Ishikawa (cell line): ENCODE data around the gene APOL2.

Source experiments
- CEBPB ChIP-seq: IDR thresholded peaks from 2 replicates; pipeline ENCODE4 v1.6.1; 2012
- CREB1 ChIP-seq: IDR thresholded peaks from 2 replicates; pipeline ENCODE4 v1.6.1; 2012; ENCODE audit warnings: low read depth
- EGR1 ChIP-seq: IDR thresholded peaks from 2 replicates; pipeline ENCODE4 v1.6.1; 2012
- EP300 ChIP-seq: IDR thresholded peaks from 2 replicates; pipeline ENCODE4 v1.6.1; 2012; ENCODE audit warnings: borderline replicate concordance
- FOXM1 ChIP-seq: IDR thresholded peaks from 2 replicates; pipeline ENCODE4 v1.6.1; 2012; ENCODE audit warnings: low read depth, borderline replicate concordance
- NFIC ChIP-seq: IDR thresholded peaks from 2 replicates; pipeline ENCODE4 v1.6.1; 2012
- RAD21 ChIP-seq: IDR thresholded peaks from 2 replicates; pipeline ENCODE4 v1.6.1; 2012; ENCODE audit warnings: low read depth
- TAF1 ChIP-seq: IDR thresholded peaks from 2 replicates; pipeline ENCODE4 v1.6.1; 2012; ENCODE audit warnings: low read depth, mild to moderate bottlenecking
- TCF12 ChIP-seq: IDR thresholded peaks from 2 replicates; pipeline ENCODE4 v1.6.1; 2012; ENCODE audit warnings: low read depth
- TEAD4 ChIP-seq: IDR thresholded peaks from 2 replicates; pipeline ENCODE4 v1.6.1; 2012
- YY1 ChIP-seq: IDR thresholded peaks from 2 replicates; pipeline ENCODE4 v1.6.1; 2012; ENCODE audit warnings: low read depth
- ZBTB7A ChIP-seq: IDR thresholded peaks from 2 replicates; pipeline ENCODE4 v1.6.1; 2012; ENCODE audit warnings: low read depth
- TF ChIP-seq, protein P1 (sequence below): IDR thresholded peaks from 2 replicates; pipeline ENCODE4 v1.6.1; 2012
- TF ChIP-seq, protein P2 (sequence below): IDR thresholded peaks from 2 replicates; pipeline ENCODE4 v1.6.1; 2012
- TF ChIP-seq, protein P3 (sequence below): IDR thresholded peaks from 2 replicates; pipeline ENCODE4 v1.6.1; 2012; ENCODE audit warnings: low read depth, mild to moderate bottlenecking

APOL2 gene

DNA sequence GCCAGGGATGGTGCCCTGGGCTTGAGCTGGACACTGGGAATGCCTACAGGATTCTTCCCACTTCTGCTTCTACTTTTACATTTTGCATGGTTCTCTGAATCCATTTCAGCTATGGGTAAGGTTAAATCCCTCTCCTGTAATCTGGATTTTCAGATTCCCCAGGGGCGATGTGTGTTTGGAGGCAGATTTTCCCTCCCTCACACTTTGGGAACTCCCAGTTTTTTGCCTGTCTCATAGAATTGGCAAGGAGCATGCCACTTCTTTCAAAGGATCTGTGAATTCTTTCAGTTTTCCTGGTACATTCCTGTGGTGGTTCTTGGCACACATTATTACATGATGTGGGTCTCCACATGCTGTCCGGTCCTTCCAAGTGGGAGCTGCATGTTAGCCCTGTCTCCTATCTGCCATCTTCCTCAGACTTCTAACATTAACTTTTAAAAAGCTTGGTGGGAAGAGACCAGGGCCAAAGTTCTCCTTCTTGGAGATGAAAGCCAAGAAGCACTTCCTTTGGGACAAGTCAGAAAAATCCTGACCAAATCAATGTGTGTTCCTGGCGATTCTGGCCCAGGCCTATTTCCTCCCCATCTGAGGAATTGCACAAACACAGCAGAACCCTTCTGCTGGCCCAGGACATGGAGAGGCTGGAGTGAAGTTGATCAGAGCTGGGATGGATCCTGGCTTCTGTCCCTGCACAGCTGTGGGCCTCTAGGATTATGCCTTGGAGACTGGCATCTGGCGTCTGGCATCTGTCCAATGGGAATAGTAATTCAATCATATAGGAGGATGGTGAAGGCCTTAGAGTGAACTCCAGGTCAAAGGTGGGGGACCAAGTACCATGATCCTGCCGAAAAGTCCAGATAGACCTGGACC, 5.4 kb upstream of the APOL2 start:
- no peak for TF ChIP-seq RAD21
- no peak for TF ChIP-seq TEAD4
- TF ChIP-seq, protein P1, sequence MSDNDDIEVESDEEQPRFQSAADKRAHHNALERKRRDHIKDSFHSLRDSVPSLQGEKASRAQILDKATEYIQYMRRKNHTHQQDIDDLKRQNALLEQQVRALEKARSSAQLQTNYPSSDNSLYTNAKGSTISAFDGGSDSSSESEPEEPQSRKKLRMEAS: no peak
- TF ChIP-seq, protein P2, sequence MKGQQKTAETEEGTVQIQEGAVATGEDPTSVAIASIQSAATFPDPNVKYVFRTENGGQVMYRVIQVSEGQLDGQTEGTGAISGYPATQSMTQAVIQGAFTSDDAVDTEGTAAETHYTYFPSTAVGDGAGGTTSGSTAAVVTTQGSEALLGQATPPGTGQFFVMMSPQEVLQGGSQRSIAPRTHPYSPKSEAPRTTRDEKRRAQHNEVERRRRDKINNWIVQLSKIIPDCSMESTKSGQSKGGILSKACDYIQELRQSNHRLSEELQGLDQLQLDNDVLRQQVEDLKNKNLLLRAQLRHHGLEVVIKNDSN: no peak
- TF ChIP-seq, protein P3, sequence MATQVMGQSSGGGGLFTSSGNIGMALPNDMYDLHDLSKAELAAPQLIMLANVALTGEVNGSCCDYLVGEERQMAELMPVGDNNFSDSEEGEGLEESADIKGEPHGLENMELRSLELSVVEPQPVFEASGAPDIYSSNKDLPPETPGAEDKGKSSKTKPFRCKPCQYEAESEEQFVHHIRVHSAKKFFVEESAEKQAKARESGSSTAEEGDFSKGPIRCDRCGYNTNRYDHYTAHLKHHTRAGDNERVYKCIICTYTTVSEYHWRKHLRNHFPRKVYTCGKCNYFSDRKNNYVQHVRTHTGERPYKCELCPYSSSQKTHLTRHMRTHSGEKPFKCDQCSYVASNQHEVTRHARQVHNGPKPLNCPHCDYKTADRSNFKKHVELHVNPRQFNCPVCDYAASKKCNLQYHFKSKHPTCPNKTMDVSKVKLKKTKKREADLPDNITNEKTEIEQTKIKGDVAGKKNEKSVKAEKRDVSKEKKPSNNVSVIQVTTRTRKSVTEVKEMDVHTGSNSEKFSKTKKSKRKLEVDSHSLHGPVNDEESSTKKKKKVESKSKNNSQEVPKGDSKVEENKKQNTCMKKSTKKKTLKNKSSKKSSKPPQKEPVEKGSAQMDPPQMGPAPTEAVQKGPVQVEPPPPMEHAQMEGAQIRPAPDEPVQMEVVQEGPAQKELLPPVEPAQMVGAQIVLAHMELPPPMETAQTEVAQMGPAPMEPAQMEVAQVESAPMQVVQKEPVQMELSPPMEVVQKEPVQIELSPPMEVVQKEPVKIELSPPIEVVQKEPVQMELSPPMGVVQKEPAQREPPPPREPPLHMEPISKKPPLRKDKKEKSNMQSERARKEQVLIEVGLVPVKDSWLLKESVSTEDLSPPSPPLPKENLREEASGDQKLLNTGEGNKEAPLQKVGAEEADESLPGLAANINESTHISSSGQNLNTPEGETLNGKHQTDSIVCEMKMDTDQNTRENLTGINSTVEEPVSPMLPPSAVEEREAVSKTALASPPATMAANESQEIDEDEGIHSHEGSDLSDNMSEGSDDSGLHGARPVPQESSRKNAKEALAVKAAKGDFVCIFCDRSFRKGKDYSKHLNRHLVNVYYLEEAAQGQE: no peak
- TF ChIP-seq NFIC: no peak
- no peak for TF ChIP-seq EGR1
- TF ChIP-seq EP300: no peak
- TF ChIP-seq CEBPB: no peak
- no peak for TF ChIP-seq YY1
- TF ChIP-seq TAF1: no peak
- no peak for TF ChIP-seq CREB1
- no peak for TF ChIP-seq TCF12
- no peak for TF ChIP-seq FOXM1
- TF ChIP-seq ZBTB7A: no peak

- no peak for TF ChIP-seq TAF1
- TF ChIP-seq, protein P2: no peak
- no peak for TF ChIP-seq ZBTB7A
- no peak for TF ChIP-seq TEAD4
- TF ChIP-seq, protein P1: no peak
- TF ChIP-seq RAD21: no peak
These were observed 4.7 kb upstream of the APOL2 start for GRCh38 chr22:36243986-36244385.

DNA sequence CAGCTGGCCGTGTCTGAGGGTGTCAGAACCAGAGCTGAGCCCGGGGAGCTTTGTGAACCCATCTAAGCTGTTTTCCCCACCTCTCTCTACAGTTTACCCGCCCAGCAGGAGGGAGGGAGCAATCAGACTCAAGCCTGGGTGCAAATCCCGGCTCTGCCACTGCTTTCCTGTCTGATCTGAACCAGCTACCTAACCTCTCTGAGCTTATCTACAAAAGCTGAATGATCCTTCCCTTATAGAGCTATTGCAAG, 252 bp downstream of the APOL2 start:
- TF ChIP-seq RAD21: no peak
- TF ChIP-seq TCF12: no peak
- TF ChIP-seq TEAD4: no peak
- no peak for TF ChIP-seq YY1
- TF ChIP-seq CEBPB: no peak
- no peak for TF ChIP-seq TAF1
- TF ChIP-seq CREB1: no peak
- TF ChIP-seq, protein P1: no peak
- TF ChIP-seq, protein P3: no peak
- TF ChIP-seq FOXM1: no peak
- TF ChIP-seq, protein P2: no peak
- no peak for TF ChIP-seq EP300

DNA sequence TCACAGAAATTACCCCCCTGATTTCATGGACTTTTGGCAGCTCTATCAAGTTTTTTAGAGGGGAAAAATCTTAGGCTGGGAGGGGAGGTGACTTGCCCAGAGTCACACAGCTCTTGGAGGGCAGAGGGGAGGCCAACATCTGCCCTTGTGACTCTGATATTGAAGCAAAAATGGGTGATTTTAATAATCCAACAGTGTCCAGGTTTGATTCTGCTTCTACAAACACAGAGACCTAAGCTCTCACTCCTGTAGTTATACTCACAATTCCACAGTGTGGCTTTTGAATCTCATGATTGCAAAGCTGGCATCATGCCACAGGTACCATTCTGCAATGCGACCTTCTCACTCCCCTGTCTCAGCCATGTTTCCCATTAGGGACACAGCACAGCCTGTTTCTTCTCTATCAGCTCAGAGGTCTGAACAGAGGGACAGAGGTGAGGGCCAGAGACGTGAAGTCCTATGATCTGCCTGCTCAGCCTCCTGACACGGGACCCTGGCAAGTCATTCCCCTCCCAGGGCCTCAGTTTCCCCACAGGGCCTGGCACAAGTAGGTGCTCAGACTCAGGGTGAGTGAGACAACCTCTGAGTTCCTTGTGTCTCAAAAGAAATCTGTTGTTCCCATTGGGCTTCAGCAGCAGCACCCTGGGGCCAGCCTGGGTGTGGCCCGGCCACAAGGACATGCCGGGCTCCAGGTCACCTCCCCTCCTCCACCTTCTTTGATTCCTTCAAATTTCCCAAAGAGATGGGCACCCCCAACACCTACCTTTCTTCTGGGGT, 766 bp downstream of the APOL2 start:
- no peak for TF ChIP-seq EGR1
- no peak for TF ChIP-seq TEAD4
- TF ChIP-seq, protein P3: no peak
- no peak for TF ChIP-seq CEBPB
- TF ChIP-seq EP300: no peak
- TF ChIP-seq RAD21: no peak
- TF ChIP-seq NFIC: no peak
- TF ChIP-seq YY1: no peak
- no peak for TF ChIP-seq FOXM1
